ENCODE results near the gene UST. TPM values are rescaled to one million over a fixed set of nuclear protein-coding genes. Genes with fewer than 3 reads are reported as not detected.

UST gene
- total and polyA plus RNA-seq, 7 experiments from 2014 or later, result 0.35 to 2.6 (median 0.46) TPM; not detected in 2

GRCh38 chr6:149025061-149025460 lies 278.2 kb downstream of the UST start:
- no peak overlapping the region for H3K4me3 ChIP-seq (ENCODE audit: low read length)
- ATAC-seq (no peak), DNase-seq (no peak)
- peaks cover 0 to 6% of the 10 kb centered on the region in 2 donors for H3K4me1 ChIP-seq (ENCODE audit: control insufficient read depth in 2 of 2, insufficient read depth in 2 of 2, low read length in 2 of 2)
- no peak overlapping the region for H3K27ac Mint-ChIP-seq
- no peaks in the 10 kb centered on the region for H3K9me3 ChIP-seq (ENCODE audit: control insufficient read depth in 2 of 3, low read length in 3 of 3)
- H3K27ac ChIP-seq (ENCODE audit: low read depth, low read length), result no peak overlapping the region
- H3K36me3 Mint-ChIP-seq, result peaks cover 0 to 11% (median 0%) of the 10 kb centered on the region in 5 donors
- H3K9me3 Mint-ChIP-seq, result peaks cover 0 to 8% (median 0%) of the 10 kb centered on the region in 11 donors
- H3K36me3 ChIP-seq (ENCODE audit: control insufficient read depth in 2 of 3, insufficient read depth in 3 of 3, low read length in 3 of 3), result no peaks in the 10 kb centered on the region
- intact Hi-C loops (cut with micrococcal nuclease), result loop anchor here (5.0 to 10.0 kb wide), 4 partner anchors 463 to 900 kb away; partner anchors contain the start of genes LATS1 (in 1 of the 2), LRP11 (in 1 of the 2) and RAET1G (in 1 of the 2)
- ChIA-PET CTCF (interaction anchor here (0.6 to 8.9 kb wide), 5 partner anchors 60 to 428 kb away, joined by 3 to 110 read pairs (median 3); no protein-coding TSS in a partner anchor), POLR2A (interaction anchor here (0.6 to 0.7 kb wide), 2 partner anchors 56 to 818 kb away, joined by 3 to 5 read pairs; no protein-coding TSS in a partner anchor)
- H3K4me3 Mint-ChIP-seq, result no peak overlapping the region
- no peaks in the 10 kb centered on the region for H3K27me3 Mint-ChIP-seq
- no peaks in the 10 kb centered on the region for H3K27me3 ChIP-seq (ENCODE audit: control insufficient read depth in 2 of 2, insufficient read depth in 2 of 2, low read length in 2 of 2)
- peaks cover 0 to 21% (median 4%) of the 10 kb centered on the region in 7 donors for H3K4me1 Mint-ChIP-seq

GRCh38 chr6:149026530-149026942 lies 279.7 kb downstream of the UST start:
- H3K4me1 ChIP-seq (ENCODE audit: control insufficient read depth in 2 of 2, insufficient read depth in 2 of 2, low read length in 2 of 2), result peaks cover 3 to 6% of the 10 kb centered on the region in 2 donors
- Mint-ChIP-seq H3K4me3 (no peak overlapping the region), H3K9me3 (peaks cover 0 to 8% (median 0%) of the 10 kb centered on the region in 11 donors), H3K36me3 (peaks cover 0 to 11% (median 0%) of the 10 kb centered on the region in 5 donors), H3K4me1 (peaks cover 0 to 31% (median 9%) of the 10 kb centered on the region in 7 donors), H3K27me3 (no peaks in the 10 kb centered on the region), H3K27ac (no peak overlapping the region)
- ChIA-PET CTCF (interaction anchor here (8.9 kb wide), 1 partner anchor 405 kb away, joined by 110 read pairs; no protein-coding TSS in a partner anchor), POLR2A (no interaction called here)
- DNase-seq, result no peak
- ATAC-seq, result no peak
- no peaks in the 10 kb centered on the region for H3K36me3 ChIP-seq (ENCODE audit: control insufficient read depth in 2 of 3, insufficient read depth in 3 of 3, low read length in 3 of 3)
- intact Hi-C loops (cut with micrococcal nuclease), result loop anchor here (5.0 to 10.0 kb wide), 4 partner anchors 464 to 898 kb away; partner anchors contain the start of genes LATS1 (in 1 of the 2), LRP11 (in 1 of the 2) and RAET1G (in 1 of the 2)
- no peaks in the 10 kb centered on the region for H3K9me3 ChIP-seq (ENCODE audit: control insufficient read depth in 2 of 3, low read length in 3 of 3)
- H3K27me3 ChIP-seq (ENCODE audit: control insufficient read depth in 2 of 2, insufficient read depth in 2 of 2, low read length in 2 of 2), result no peaks in the 10 kb centered on the region
- no peak overlapping the region for H3K27ac ChIP-seq (ENCODE audit: low read depth, low read length)
- H3K4me3 ChIP-seq (ENCODE audit: low read length), result no peak overlapping the region

- Histone ChIP-seq H3K27me3 (ENCODE audit: control insufficient read depth in 2 of 2, insufficient read depth in 2 of 2, low read length in 2 of 2) (no peaks in the 10 kb centered on the region), H3K36me3 (ENCODE audit: control insufficient read depth in 2 of 3, insufficient read depth in 3 of 3, low read length in 3 of 3) (no peaks in the 10 kb centered on the region), H3K4me3 (ENCODE audit: low read length) (no peak overlapping the region), H3K4me1 (ENCODE audit: control insufficient read depth in 2 of 2, insufficient read depth in 2 of 2, low read length in 2 of 2) (peaks cover 8 to 14% of the 10 kb centered on the region in 2 donors), H3K27ac (ENCODE audit: low read depth, low read length) (no peak overlapping the region), H3K9me3 (ENCODE audit: control insufficient read depth in 2 of 3, low read length in 3 of 3) (no peaks in the 10 kb centered on the region)
- ChIA-PET CTCF (interaction anchor here (0.6 to 8.9 kb wide), 6 partner anchors 65 to 489 kb away, joined by 3 to 110 read pairs (median 9); partner anchors contain the start of gene ZC3H12D), POLR2A (no interaction called here)
- Mint-ChIP-seq H3K4me3 (no peak overlapping the region), H3K9me3 (peaks cover 0 to 8% (median 0%) of the 10 kb centered on the region in 11 donors), H3K27ac (no peak overlapping the region), H3K4me1 (peaks cover 0 to 38% (median 12%) of the 10 kb centered on the region in 7 donors), H3K36me3 (peaks cover 0 to 11% (median 0%) of the 10 kb centered on the region in 5 donors), H3K27me3 (no peaks in the 10 kb centered on the region)
- no peak for DNase-seq
- ATAC-seq, result no peak
- intact Hi-C loops (cut with micrococcal nuclease), result loop anchor here (5.0 to 10.0 kb wide), 4 partner anchors 465 to 897 kb away; partner anchors contain the start of genes LATS1 (in 1 of the 2), LRP11 (in 1 of the 2) and RAET1G (in 1 of the 2)
These were observed 280.7 kb downstream of the UST start for GRCh38 chr6:149027484-149027883.

GRCh38 chr6:149028767-149029405 lies 282.1 kb downstream of the UST start:
- Histone ChIP-seq H3K4me3 (ENCODE audit: low read length) (no peak overlapping the region), H3K27me3 (ENCODE audit: control insufficient read depth in 2 of 2, insufficient read depth in 2 of 2, low read length in 2 of 2) (no peaks in the 10 kb centered on the region), H3K4me1 (ENCODE audit: control insufficient read depth in 2 of 2, insufficient read depth in 2 of 2, low read length in 2 of 2) (peaks cover 8 to 15% of the 10 kb centered on the region in 2 donors), H3K36me3 (ENCODE audit: control insufficient read depth in 2 of 3, insufficient read depth in 3 of 3, low read length in 3 of 3) (no peaks in the 10 kb centered on the region), H3K27ac (ENCODE audit: low read depth, low read length) (no peak overlapping the region), H3K9me3 (ENCODE audit: control insufficient read depth in 2 of 3, low read length in 3 of 3) (no peaks in the 10 kb centered on the region)
- Mint-ChIP-seq H3K27me3 (no peaks in the 10 kb centered on the region), H3K4me3 (peak overlapping the region in 1 of 10 donors; percentile 68), H3K27ac (peak overlapping the region in 4 of 9 donors; percentile 2 to 81 (median 43)), H3K36me3 (peaks cover 0 to 11% (median 0%) of the 10 kb centered on the region in 5 donors), H3K9me3 (peaks cover 0 to 8% (median 0%) of the 10 kb centered on the region in 11 donors), H3K4me1 (peaks cover 0 to 52% (median 12%) of the 10 kb centered on the region in 7 donors)
- intact Hi-C loops (cut with micrococcal nuclease), result loop anchor here (1.0 to 10.0 kb wide), 12 partner anchors 37 to 896 kb away; partner anchors contain the start of genes LATS1 (in 1 of the 2), LRP11 (in 1 of the 2), PPIL4 (in 1 of the 2) and RAET1G (in 1 of the 2)
- DNase-seq (peak in 8 of 9 donors; percentile 45 to 83 (median 76)), ATAC-seq (peak; percentile 85)
- ChIA-PET POLR2A (interaction anchor here (1.0 kb wide), 1 partner anchor 46 kb away, joined by 4 read pairs; no protein-coding TSS in a partner anchor), CTCF (interaction anchor here (0.5 to 8.9 kb wide), 20 partner anchors 9 to 536 kb away, joined by 3 to 110 read pairs (median 3); partner anchors contain the start of gene ZC3H12D)

GRCh38 chr6:149031201-149031858 lies 284.5 kb downstream of the UST start:
- CTCF ChIA-PET, result interaction anchor here (0.6 to 8.9 kb wide), 9 partner anchors 16 to 834 kb away, joined by 3 to 110 read pairs (median 4); no protein-coding TSS in a partner anchor
- no peak overlapping the region for H3K27ac ChIP-seq (ENCODE audit: low read depth, low read length)
- peak overlapping the region in 1 of 10 donors; percentile 76 for H3K4me3 Mint-ChIP-seq
- intact Hi-C loops (cut with micrococcal nuclease), result loop anchor here in 1 of 2 donors (1.0 kb wide), 3 partner anchors 35 to 288 kb away; no protein-coding TSS in a partner anchor
- H3K9me3 Mint-ChIP-seq, result peaks cover 0 to 5% (median 0%) of the 10 kb centered on the region in 11 donors
- H3K4me1 ChIP-seq (ENCODE audit: control insufficient read depth in 2 of 2, insufficient read depth in 2 of 2, low read length in 2 of 2), result peaks cover 8 to 15% of the 10 kb centered on the region in 2 donors
- no peaks in the 10 kb centered on the region for H3K27me3 ChIP-seq (ENCODE audit: control insufficient read depth in 2 of 2, insufficient read depth in 2 of 2, low read length in 2 of 2)
- DNase-seq (no peak), ATAC-seq (no peak)
- no peaks in the 10 kb centered on the region for H3K27me3 Mint-ChIP-seq
- no peaks in the 10 kb centered on the region for H3K36me3 ChIP-seq (ENCODE audit: control insufficient read depth in 2 of 3, insufficient read depth in 3 of 3, low read length in 3 of 3)
- peaks cover 5 to 75% (median 12%) of the 10 kb centered on the region in 7 donors for H3K4me1 Mint-ChIP-seq
- POLR2A ChIA-PET, result interaction anchor here (0.6 kb wide), 3 partner anchors 13 to 455 kb away, joined by 3 to 6 read pairs (median 3); no protein-coding TSS in a partner anchor
- peaks cover 0 to 10% (median 0%) of the 10 kb centered on the region in 5 donors for H3K36me3 Mint-ChIP-seq
- no peak overlapping the region for H3K4me3 ChIP-seq (ENCODE audit: low read length)
- H3K27ac Mint-ChIP-seq, result peak overlapping the region in 2 of 9 donors; percentile 62 to 95
- no peaks in the 10 kb centered on the region for H3K9me3 ChIP-seq (ENCODE audit: control insufficient read depth in 2 of 3, low read length in 3 of 3)
